Islet of Langerhans (tissue), 1 donor: Measurements from ENCODE around the gene MYADM.
"Not testable (repeated sequence)": the region's sequence is repeated elsewhere in the genome, so short reads cannot be mapped to it uniquely, and the experiment has no call there.

Experiments
- FAIRE-seq: peaks from one replicate; lab custom pipeline; 2011; peaks lifted over from hg19 to GRCh38; lab: Jason Lieb, UNC

MYADM gene, protein sequence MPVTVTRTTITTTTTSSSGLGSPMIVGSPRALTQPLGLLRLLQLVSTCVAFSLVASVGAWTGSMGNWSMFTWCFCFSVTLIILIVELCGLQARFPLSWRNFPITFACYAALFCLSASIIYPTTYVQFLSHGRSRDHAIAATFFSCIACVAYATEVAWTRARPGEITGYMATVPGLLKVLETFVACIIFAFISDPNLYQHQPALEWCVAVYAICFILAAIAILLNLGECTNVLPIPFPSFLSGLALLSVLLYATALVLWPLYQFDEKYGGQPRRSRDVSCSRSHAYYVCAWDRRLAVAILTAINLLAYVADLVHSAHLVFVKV

DNA sequence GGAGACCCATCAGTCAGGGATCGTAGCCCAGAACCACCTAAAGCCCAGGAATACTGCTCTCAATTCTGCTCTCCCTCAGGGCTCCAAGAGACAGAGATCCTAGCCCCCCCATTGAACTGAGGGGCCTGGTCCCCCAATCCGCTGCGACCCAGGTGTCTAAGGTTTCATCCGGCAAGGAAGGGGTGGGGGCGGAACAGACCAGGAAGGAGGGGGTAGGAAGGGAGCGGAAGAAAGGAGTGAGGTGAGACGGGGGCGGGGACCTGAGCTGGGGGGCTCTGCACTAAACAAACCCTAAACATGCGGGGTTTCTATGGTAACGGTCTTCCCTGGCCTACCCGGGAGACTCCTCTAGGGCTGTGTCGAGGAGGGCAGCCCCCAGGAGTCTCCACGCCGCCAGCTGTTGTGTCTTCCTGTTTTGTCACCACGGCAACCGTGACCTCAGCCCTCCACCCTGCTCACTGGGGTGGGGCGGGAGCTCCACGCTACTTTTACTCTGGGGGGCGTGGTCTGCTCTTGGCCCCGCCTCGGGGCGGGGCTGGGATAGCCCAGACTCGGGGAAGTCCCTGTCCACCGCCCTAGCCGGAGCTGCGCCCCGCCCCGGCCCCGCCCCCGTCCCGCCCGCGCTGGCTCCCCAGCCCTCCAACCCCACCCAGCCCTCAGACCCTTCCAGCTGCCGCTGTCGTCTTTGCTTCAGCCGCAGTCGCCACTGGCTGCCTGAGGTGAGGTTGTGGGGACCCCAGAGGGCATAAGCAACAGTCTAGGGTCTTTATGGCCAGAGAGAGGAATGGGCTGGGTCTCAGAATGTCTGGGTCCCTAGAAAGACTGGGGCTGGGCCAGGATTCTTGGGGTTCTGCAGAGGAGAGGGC, at the start of gene MYADM:
MYADM (plus strand) TSS at position 659 of the 866 bp plus-strand sequence. CDS start 5,647 bp downstream, outside the sequence.
- peak; percentile 72 for FAIRE-seq

DNA sequence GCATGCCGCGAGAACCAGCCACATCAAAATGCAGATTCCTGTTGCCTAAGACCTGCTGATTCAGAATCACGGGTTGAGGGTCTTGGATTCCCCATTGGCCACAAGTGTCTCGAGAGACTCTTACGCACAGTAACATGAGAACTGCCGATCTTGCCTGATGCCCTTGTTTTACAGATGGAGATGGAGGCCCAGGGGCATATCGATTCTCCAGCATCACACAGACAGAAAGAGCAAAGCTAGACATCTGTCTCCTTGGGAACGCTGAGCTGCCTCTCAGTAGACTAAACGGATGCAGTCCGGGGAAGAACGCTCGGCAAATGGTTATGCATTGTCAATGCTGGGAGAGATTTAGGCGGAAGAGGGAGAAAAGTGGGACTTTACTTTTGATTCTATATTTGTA, 48.9 kb upstream of the MYADM start:
- no peak for FAIRE-seq

DNA sequence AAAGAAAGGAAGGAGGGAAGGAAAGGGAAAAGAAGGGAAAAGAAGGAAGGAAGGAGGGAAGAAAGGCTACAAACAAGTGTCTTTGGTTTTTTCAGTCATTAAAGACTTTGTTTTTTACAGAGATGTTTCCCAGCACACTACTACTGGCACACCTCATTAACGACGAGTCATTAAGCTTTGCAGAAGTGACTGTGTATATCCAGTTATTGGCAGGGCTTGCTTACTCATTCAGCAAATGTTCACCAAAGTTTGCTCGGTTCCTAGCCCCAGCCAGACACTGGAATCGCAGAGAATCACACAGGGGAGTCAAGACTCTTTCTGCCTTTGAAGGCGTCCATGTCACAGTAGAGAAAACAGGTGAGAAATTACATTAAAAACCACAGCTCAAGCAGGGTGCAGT, 47.8 kb upstream of the MYADM start:
- FAIRE-seq = no peak

DNA sequence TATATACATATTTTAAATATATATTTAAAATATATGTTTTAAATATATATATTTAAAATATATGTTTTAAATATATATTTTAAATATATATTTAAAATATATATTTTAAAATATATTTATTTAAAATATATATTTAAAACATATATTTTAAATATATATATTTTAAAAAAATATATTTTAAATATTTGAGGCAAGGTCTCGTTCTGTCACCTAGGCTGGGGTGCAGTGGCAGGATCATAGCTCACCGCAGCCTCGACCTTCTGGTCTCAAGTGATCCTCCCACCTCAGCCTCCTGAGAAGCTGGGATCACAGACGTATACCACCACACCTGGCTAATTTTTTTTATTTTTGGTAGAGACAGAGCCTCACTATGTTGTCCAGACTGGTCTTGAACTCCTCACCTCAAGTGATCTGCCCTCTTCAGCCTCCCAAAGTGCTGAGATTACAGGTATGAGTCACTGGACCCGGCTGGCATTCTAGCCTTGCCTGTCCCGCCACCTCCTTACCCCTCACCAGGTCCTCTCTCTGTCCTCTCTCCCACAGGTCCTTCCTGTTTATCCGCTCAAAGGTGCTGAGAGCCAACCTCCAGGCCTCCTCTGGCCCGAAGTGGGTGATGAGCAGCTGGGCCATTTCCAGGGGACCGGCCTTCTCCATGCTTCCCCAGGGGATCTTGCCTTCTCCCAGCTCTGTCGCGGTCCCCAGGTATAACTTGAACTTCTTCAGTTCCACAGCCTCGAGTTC, 44.1 kb upstream of the MYADM start:
- FAIRE-seq = no peak

DNA sequence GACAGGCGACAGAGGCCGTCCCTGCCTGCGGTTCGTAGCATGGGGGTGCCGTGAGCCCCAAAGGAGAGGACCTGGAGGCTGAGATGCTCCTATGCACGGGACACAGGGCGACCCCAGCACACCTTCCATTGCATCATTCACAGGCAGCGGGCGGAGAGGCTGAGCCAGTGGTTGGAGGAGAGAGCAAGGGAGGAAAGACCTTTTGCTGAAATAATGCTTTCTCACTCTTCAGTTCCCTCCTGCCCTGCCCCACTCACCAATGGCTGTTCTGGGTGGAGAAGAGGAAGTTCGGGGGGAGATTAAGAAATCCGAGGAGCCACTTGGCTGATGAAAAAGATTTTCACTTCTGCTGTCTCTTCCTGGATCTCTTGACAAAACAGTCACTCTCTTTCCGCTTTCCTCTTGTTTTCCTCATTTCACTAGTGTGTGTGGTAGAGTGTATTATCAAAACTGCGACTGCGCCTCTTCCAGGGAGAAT, 43.5 kb upstream of the MYADM start, which contains the start of gene NLRP12:
NLRP12 (minus strand) TSS at position 181 of the 478 bp plus-strand sequence; CDS start at position 41, 140 bp downstream.
- FAIRE-seq = no peak

DNA sequence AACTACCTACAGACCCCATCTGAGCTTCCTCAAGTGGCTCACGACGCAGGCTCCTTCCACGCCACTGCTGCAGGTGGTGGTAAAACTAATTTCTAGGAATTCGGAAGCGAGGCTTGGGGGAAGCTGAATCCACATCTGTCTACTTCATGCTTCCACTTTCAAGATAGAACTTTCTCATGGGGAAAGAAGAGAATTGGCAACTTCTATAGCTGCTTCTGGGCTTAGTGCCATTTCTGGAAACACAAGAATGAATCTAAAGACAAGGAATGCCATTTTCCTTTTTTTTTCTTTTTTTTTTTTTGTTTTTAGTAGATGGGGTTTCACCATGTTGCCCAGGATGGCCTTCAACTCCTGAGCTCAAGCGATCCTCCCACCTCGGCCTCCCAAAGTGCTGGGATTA, 40.8 kb upstream of the MYADM start:
- FAIRE-seq = no peak

DNA sequence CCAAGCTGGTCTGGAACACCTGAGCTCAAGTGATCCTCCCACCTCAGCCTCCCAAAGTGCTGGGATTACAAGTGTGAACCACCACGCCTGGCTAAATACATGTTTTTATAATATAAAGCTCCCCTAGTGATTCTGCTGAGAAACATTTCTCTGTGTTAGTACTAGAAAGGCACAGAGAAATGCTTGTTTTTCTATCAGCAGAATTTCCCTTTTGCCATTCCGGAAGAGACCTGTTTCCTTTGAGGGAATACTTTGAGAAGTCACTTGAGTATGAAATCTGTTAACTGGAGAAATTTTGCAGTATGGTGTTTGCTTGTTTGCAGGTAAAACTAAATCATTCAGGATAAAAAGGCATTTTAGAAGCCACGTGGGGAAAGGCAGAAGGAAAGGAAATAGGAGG, 39.2 kb upstream of the MYADM start:
- no peak for FAIRE-seq

DNA sequence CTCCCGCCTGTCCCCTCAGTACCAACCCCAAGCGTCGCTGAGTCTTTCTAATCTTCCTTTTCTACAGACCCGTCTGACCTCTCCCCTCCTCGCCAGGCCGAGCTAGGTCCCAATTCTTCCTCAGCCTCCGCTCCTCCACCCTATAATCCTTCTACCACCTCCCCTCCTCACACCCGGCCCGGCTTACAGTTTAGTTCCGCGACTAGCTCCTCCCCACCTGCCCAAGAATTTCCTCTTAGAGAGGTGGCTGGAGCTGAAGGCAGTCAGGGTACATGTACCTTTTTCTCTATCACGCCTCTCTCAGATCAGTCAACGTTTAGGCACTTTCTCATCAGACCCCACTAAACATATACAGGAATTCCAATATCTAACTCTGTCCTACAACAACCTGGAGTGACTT, 34.8 kb upstream of the MYADM start:
- FAIRE-seq = not testable (repeated sequence)

DNA sequence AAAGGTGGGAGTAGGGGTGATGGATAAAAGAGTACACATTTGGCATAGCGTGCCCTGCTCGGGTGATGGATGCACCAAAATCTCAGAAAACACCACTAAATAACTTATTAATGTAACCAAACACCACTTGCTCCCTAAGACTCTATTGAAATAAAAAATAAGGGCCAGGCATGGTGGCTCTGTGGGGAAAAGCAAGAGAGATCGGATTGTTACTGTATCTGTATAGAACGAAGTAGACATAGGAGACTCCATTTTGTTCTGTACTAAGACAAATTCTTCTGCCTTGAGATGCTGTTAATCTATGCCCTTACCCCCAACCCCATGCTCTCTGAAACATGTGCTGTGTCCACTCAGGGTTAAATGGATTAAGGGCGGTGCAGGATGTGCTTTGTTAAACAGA, 29.2 kb upstream of the MYADM start:
- not testable (repeated sequence) for FAIRE-seq

DNA sequence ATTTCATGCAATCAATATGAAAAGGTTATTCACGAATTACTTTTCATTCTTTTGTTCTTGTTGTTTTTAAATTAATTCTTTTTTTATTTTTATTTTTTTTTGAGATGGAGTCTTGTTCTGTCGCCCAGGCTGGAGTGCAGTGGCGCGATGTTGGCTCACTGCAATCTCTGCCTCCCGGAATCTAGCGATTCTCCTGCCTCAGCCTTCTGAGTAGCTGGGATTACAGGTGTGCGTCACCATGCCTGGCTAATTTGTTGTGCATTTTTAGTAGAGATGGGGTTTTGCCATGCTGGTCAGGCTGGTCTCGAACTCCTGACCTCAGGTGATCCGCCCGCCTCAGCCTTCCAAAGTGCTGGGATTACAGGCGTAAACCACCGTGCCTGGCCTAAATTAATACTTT, 27.4 kb upstream of the MYADM start:
- not testable (repeated sequence) for FAIRE-seq

DNA sequence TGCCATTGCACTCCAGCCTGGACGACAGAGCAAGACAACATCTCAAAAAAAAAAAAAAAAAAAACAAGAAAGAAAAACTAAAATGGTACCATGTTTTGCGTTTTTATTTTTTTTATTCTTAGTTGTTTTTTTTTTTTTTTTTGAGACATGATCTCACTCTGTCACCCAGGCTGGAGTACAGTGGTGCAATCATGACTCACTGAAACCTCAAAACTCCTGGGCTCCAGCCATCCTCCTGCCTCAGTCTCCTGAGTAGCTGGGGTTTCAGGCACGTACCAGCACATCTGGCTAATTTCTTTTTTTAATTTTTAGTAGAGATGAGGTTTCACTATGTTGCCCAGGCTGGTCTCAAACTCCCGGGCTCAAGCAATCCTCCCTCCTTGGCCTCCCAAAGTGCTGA, 26.8 kb upstream of the MYADM start:
- not testable (repeated sequence) for FAIRE-seq

DNA sequence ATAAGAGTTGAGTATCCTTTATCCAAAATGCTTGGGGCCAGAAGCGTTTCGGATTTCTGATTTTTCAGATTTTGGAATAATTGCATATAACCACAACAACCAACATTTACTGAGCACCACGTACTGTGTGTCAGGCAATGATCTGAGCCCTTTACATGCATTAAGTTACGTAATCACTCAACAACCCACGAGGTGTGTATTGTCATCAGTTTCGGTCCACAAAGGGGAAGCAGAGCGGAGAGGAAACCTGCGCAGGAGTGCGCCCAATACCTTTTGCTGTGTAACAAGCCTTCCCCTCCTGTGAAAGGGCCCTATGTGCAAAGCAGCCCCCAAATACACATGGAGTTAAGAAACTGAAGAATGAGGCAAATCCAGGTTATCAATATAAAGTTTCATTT, 22.8 kb upstream of the MYADM start:
- no peak for FAIRE-seq

DNA sequence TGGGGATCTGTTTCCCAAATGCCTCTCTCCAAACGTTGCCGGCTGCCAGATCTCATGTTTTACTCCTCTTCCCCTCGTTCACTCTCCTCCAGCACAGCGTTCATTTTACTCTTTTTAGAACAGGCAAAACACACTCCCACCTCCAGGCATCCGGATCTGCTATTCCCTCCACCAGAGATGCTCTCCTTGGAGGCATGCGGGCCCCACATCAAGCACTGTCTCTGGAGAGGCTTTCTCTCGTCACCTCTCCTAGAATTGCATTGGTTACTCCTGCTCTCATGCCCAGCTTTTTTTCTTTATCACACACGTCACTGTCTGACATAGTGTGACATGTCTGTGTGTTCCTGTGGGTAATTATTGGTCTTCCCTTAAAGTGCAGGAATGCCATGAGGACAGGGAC, 20.1 kb upstream of the MYADM start:
- no peak for FAIRE-seq

DNA sequence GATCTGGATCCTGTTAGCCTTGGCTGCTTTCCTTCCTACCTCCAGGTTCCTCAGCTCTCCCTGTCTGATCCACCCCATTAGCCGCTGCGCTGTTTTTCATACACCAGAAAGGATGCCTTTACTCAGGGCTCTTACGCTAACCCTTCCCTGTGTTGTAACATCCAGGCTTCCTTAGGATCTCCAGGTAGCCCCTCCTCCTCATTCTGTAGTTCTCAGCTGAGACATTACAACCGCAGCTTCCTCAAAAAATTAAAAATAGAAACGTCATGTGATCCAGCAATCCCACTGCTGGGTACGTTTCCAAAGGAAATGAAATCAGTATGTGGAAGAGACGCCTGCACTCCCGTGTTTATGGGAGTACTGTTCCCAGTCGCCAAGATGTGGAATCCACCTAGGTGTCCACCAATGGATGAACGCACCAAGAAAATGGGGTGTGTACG, 18.4 kb upstream of the MYADM start:
- FAIRE-seq = no peak

DNA sequence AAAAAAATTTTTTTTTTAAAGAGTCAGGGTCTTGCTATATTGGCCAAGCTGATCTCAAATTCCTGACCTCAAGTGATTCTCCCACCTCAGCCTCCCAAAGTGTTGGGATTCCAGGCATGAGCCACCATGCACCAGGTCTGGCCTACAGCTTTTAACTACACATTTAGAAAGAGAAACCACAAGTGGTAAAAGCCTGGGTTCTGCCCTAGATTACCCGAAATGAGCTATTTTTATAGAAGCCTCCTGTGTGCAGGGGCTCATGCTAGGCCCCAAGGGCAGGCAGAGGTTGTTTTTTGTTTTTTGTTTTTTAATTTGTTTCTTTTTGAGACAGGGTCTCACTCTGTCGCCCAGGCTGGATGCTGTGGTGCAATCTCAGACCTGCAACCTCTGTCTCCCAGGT, 14.0 kb upstream of the MYADM start:
- FAIRE-seq = no peak

DNA sequence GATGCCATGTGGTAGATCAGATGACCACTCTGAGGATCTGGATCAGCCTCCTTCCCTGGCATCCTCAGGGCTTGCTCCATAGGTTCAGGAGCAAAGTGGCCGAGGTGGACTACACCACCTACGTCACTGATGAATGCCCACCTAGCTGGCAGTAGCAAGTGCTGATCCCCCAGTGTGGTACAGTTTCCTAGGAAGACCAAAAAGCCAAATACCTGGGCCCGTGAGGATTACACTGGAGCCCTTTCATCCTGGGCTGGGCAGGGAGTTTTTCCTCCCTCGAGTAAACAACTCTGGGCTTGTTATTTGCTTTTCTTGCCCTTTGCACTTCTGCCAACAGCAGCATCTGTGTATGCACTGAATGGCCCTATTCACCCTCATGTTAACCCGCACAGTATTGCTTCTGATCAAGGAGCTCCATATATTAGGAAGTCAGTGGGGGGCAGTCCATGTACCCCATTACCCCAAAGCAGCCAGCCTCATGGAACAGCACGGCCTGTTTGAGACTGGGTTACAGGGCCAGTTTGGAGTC, 3.3 kb upstream of the MYADM start:
- FAIRE-seq = no peak

DNA sequence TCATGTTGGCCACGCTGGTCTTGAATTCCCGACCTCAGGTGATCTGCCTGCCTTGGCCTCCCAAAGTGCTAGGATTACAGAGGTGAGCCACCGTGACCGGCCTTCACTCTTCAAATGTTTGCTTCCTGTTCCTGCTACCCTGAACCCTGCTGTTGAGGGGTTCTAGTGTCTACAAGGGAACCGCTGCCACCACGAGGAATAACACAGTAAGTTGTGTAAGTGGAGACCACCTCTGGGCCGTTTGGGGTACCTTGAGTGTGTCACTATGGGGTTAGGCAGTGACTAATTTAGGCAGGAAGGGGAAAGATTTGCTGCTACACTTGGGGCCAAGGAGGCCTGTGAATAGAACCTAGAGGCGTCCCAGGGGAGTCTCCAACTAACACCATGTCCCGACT, 2.2 kb upstream of the MYADM start:
- FAIRE-seq = no peak

DNA sequence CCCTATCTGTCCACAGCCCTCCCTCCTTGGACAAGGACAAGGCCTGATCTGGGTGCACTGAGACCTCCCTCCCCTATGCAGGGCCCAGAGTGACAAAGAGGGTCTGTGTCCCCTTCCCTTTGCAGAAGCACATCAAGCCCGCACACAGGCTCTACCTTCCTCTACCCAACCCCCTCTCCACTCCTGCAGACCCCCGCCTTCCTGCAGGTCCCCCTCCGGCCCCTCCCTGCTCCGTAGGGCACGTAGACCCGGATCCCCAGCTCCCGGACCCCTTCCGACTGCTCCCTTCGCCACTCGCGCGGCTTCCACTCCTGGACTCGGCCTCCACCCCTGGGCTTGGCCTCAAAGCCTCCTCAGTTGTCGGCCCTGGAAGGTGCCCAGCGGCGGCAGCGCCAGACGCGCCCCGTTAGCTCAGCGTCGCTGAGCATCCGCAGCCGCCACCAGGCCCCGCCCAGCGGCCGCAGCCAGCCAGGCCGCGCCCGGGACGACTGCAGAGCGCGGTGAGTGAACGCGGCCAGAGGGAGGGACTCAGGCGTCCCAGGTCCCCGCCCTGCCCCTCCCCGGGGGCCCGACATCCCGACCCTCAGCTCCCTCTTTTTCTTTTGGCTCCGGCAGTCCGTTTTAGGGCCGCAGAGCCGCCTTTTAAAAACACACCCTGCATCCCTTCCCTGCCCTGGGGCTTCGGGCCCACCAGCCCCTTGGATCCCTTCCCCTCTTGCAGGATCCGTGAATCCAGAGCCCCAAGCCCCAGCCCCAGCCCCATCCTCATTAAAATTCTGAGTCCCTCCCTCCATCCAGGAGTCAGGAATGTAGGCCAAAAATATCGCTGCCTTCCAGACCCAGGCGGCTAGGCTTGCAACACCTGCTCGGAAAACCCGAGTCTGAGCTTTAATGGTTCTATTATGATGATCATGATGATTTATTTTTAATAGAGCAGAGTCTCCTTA, 1.5 kb upstream of the MYADM start:
- no peak for FAIRE-seq

DNA sequence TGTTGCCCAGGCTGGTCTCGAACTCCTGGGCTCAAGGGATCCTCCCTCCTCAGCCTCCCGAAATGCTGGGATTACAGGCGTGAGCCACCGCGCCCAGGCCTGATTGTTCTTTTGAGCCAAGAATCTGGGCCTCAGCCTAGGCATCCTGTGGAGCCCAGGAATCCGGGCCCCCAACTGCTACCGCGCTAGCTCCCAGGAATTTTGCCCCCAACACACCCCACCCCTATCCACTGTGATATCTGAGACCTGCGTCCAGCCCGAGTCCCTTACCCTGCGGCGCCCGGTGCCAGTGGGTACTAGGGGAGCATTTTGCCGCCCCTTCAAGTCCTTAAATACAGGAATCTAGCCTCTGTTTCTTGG, 838 bp upstream of the MYADM start:
- no peak for FAIRE-seq

DNA sequence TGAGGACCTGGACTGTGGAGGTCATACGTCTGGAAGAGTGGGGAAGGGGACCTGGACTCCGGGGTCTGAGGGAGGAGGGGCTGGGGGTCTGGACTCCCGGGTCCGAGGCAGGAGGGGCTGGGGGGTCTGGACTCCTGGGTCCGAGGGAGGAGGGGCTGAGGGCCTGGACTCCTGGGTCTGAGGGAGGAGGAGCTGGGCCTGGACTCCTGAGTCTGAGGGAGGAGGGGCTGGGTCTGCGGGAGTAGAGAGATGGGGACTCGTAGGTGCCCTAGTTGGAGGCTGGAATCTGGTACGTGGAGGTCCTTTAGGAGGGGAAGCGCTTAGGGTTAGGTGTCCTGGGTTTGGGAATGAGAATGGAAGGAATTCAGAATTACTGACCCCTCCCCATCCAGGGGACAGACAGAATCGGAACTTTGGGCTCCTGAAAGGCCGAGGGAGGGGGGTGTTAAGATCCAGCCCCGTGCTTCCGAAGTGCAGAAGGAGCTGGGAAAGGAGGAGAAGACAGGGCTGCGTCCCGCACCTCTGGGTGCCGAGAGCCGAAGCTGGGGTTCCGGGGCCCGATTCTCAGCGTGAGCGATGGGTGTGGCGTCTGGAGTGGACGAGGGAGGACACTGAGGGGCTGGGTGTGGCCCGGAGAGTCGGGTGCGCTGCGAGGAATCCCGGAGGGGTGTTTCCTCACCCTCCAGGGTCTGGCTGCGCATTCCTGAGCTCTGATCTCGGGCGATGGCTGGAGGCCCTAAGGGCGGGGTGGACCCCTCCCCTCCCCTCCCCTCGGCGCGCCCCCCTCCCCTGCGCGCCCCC, 608 bp downstream of the MYADM start:
- no peak for FAIRE-seq
